Keratinocyte (primary cell): ENCODE data around the gene COQ4. TPM values are rescaled to one million over a fixed set of nuclear protein-coding genes. Genes with fewer than 3 reads are reported as not detected.

ENCODE experiments used
- DNase-seq: peaks from one replicate; pipeline ENCODE4 v3.0.0-alpha.2; 2011; ENCODE audit warnings: low read depth, missing footprints, low spot score
- FAIRE-seq: peaks from 2 replicates; lab custom pipeline; 2011; peaks lifted over from hg19 to GRCh38; lab: Jason Lieb, UNC
- H2AFZ ChIP-seq: 2 replicates; pipeline ENCODE4 v1.6.0; 2012; ENCODE audit warnings: low read length, control low read depth, inconsistent platforms; ENCODE audit not compliant: control insufficient read depth
- H3K27ac ChIP-seq: 2 replicates; pipeline ENCODE4 v1.5.1; 2011; ENCODE audit warnings: low read length; ENCODE audit not compliant: control insufficient read depth, insufficient read depth
- H3K27me3 ChIP-seq: 3 replicates; pipeline ENCODE4 v1.6.0; 2011; ENCODE audit warnings: low read length; ENCODE audit not compliant: control insufficient read depth, insufficient read depth; ENCODE audit errors: extremely low read depth
- H3K36me3 ChIP-seq, 2 experiments: 2 replicates in 1 of 2; 3 replicates in 1 of 2; pipeline ENCODE4 v1.5.1; 2011; ENCODE audit warnings: low read length in 2 of 2, mild to moderate bottlenecking in 1 of 2; ENCODE audit not compliant: control insufficient read depth in 2 of 2, insufficient read depth in 2 of 2; ENCODE audit errors: extremely low read depth in 1 of 2
- H3K4me1 ChIP-seq: 3 replicates; pipeline ENCODE4 v1.5.1; 2011; ENCODE audit warnings: low read length; ENCODE audit not compliant: control insufficient read depth, insufficient read depth; ENCODE audit errors: extremely low read depth
- H3K4me2 ChIP-seq: 3 replicates; pipeline ENCODE4 v1.6.0; 2011; ENCODE audit warnings: low read depth, low read length; ENCODE audit not compliant: control insufficient read depth, insufficient read depth; ENCODE audit errors: extremely low read depth
- H3K4me3 ChIP-seq, 3 experiments: fragments of 200-600 bp in 1 of 3; sonication (generic) in 1 of 3; 2 replicates in 2 of 3; 3 replicates in 1 of 3; pipeline ENCODE4 v1.5.1; 2011 to 2016; ENCODE audit warnings: low read length in 3 of 3, mild to moderate bottlenecking in 3 of 3, control low read depth in 2 of 3, inconsistent platforms in 1 of 3, low read depth in 1 of 3, mixed read lengths in 1 of 3, mixed run types in 1 of 3, moderate library complexity in 1 of 3; ENCODE audit not compliant: control insufficient read depth in 2 of 3, insufficient read depth in 2 of 3; ENCODE audit errors: extremely low read depth in 1 of 3
- H3K79me2 ChIP-seq: 2 replicates; pipeline ENCODE4 v1.6.0; 2012; ENCODE audit warnings: low read length; ENCODE audit not compliant: control insufficient read depth, insufficient read depth
- H3K9ac ChIP-seq: 3 replicates; pipeline ENCODE4 v1.6.0; 2011; ENCODE audit warnings: low read length; ENCODE audit not compliant: control insufficient read depth, insufficient read depth; ENCODE audit errors: extremely low read depth
- H3K9me1 ChIP-seq: 3 replicates; pipeline ENCODE4 v1.6.0; 2011; ENCODE audit warnings: low read length; ENCODE audit not compliant: control insufficient read depth, insufficient read depth; ENCODE audit errors: extremely low read depth
- H3K9me3 ChIP-seq: 2 replicates; pipeline ENCODE4 v1.5.1; 2012; ENCODE audit warnings: low read depth, low read length; ENCODE audit not compliant: control insufficient read depth
- H4K20me1 ChIP-seq: 3 replicates; pipeline ENCODE4 v1.6.0; 2011; ENCODE audit warnings: low read length; ENCODE audit not compliant: control insufficient read depth, insufficient read depth; ENCODE audit errors: extremely low read depth
- EZH2 ChIP-seq: IDR thresholded peaks from one replicate; pipeline ENCODE4 v1.6.1; 2012; ENCODE audit warnings: inconsistent platforms, mild to moderate bottlenecking, low read length, moderate library complexity
- dilution Hi-C: fragments of 300-500 bp; cut with MboI; formaldehyde crosslinking; loops from one replicate; pipeline ENCODE4 v1.7.0; 2020; ENCODE audit warnings: low sequenced_read_pairs; ENCODE audit not compliant: extremely low pct_ligation_motif_present
- polyA plus RNA-seq, 5 experiments: library from polyadenylated mRNA; depleted of rRNA in 3 of 5; stranded (reverse) in 3 of 5; stranded (forward) in 1 of 5; unstranded in 1 of 5; fragments of >200 nt; gene quantifications; 1 replicate in 1 of 5; 2 replicates in 3 of 5; 3 replicates in 1 of 5; pipeline versions ENCODE4 v1.2.1 to v1.2.3, GENCODE V29; 2011 to 2012; ENCODE audit warnings: missing spikeins in 2 of 5, low read depth in 1 of 5, low replicate concordance in 1 of 5
- TF ChIP-seq, protein P1 (sequence below), 3 experiments: IDR thresholded peaks in 1 of 3; conservative IDR thresholded peaks in 1 of 3; optimal IDR thresholded peaks in 1 of 3; 2 replicates in 2 of 3; 3 replicates in 1 of 3; pipeline versions ENCODE3 to v1.5.1; 2011; ENCODE audit warnings: low read length in 3 of 3, mild to moderate bottlenecking in 3 of 3, moderate library complexity in 2 of 3, control low read depth in 1 of 3, inconsistent platforms in 1 of 3; ENCODE audit not compliant: insufficient read depth in 2 of 3; ENCODE audit errors: extremely low read depth in 1 of 3

Gene COQ4
- polyA plus RNA-seq, 1 donor (not counting 4 experiments of a cell fraction or from before 2014, with no cell fraction given): 32.6 TPM

DNA sequence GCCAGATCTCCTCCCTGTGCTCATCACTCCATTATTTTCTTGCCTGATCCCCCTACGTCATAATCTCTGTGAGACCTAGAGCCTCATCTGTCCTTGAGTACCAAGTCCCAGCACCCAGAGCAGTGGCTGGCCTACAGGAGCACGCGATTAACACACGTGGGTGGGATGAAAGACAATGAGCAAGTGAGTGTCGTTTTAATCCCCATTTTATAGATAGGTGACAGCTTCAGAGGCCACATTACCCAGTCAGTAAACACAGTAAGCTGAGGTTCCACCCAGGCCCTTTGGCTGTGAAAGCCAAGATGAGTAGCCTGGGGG lies 17.7 kb upstream of the COQ4 start:
- Histone ChIP-seq H3K27me3 (no peaks in the 10 kb centered on the region), H3K4me3 (no peak overlapping the region), H3K9me1 (no peaks in the 10 kb centered on the region), H3K9ac (no peak overlapping the region), H3K79me2 (no peaks in the 10 kb centered on the region), H3K9me3 (no peaks in the 10 kb centered on the region), H4K20me1 (no peaks in the 10 kb centered on the region), H3K27ac (no peak overlapping the region), H3K4me1 (peaks cover 23% of the 10 kb centered on the region), H2AFZ (no peak overlapping the region), H3K36me3 (peaks cover 4 to 6% of the 10 kb centered on the region in 2 experiments), H3K4me2 (no peak overlapping the region)
- no peak for FAIRE-seq
- no peak for DNase-seq
- no peak for TF ChIP-seq EZH2
- TF ChIP-seq, protein P1, sequence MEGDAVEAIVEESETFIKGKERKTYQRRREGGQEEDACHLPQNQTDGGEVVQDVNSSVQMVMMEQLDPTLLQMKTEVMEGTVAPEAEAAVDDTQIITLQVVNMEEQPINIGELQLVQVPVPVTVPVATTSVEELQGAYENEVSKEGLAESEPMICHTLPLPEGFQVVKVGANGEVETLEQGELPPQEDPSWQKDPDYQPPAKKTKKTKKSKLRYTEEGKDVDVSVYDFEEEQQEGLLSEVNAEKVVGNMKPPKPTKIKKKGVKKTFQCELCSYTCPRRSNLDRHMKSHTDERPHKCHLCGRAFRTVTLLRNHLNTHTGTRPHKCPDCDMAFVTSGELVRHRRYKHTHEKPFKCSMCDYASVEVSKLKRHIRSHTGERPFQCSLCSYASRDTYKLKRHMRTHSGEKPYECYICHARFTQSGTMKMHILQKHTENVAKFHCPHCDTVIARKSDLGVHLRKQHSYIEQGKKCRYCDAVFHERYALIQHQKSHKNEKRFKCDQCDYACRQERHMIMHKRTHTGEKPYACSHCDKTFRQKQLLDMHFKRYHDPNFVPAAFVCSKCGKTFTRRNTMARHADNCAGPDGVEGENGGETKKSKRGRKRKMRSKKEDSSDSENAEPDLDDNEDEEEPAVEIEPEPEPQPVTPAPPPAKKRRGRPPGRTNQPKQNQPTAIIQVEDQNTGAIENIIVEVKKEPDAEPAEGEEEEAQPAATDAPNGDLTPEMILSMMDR (optimal IDR thresholded peaks at IDR 0.05 in 1 of 3, IDR thresholded peaks at IDR 0.05 in 1 of 3, conservative IDR thresholded peaks at IDR 0.05 in 1 of 3; ENCODE audit: extremely low read depth in 1 of 3, insufficient read depth in 2 of 3, low read length in 3 of 3): no peak
- dilution Hi-C loops: no loop called here

DNA sequence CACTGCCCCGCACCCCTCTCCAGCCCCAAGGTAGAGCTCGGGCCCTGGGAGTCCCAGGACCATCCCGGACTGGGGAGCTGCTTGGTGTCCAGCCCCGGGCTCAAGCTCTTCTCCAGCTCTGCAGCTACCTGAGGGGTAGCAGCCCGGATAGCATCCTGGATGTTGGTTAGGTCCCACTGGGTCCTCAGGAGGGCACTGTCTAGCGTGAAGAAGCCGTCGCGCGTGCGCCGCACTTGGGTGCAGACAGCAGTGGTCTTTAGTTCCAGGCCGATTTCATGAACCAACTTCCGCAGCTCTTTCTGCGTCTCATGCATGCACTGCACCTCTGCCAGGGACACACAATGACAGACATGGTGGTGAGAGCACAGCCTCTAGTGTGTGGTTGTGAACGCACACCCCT lies 13.1 kb upstream of the COQ4 start:
- no peaks in the 10 kb centered on the region for H3K27me3 ChIP-seq
- H3K27ac ChIP-seq: no peak overlapping the region
- dilution Hi-C loops: no loop called here
- H4K20me1 ChIP-seq: no peaks in the 10 kb centered on the region
- H3K4me3 ChIP-seq: no peak overlapping the region
- H3K9ac ChIP-seq: no peak overlapping the region
- H3K9me1 ChIP-seq: no peaks in the 10 kb centered on the region
- FAIRE-seq (no peak), DNase-seq (no peak)
- no peak overlapping the region for H3K4me2 ChIP-seq
- H3K4me1 ChIP-seq: peaks cover 23% of the 10 kb centered on the region
- H2AFZ ChIP-seq: no peak overlapping the region
- no peaks in the 10 kb centered on the region for H3K79me2 ChIP-seq
- TF ChIP-seq EZH2: no peak
- TF ChIP-seq, protein P1 (optimal IDR thresholded peaks at IDR 0.05 in 1 of 3, IDR thresholded peaks at IDR 0.05 in 1 of 3, conservative IDR thresholded peaks at IDR 0.05 in 1 of 3; ENCODE audit: extremely low read depth in 1 of 3, insufficient read depth in 2 of 3, low read length in 3 of 3): no peak
- H3K9me3 ChIP-seq: no peaks in the 10 kb centered on the region
- peaks cover 15 to 22% of the 10 kb centered on the region in 2 experiments for H3K36me3 ChIP-seq
